Left renal pelvis (tissue), 4 donors: ENCODE data around the gene UGT1A10. TPM values are rescaled to one million over a fixed set of nuclear protein-coding genes. Genes with fewer than 3 reads are reported as not detected.

Source experiments
- DNase-seq, 4 donors: peaks; one replicate each; pipeline ENCODE4 v3.0.0-alpha.2; 2013; ENCODE audit warnings: low read depth in 4 of 4, low spot score in 3 of 4
- polyA plus RNA-seq, 4 donors: library from polyadenylated mRNA; unstranded; fragments of 120-200 nt; gene quantifications; one replicate each; pipeline ENCODE4 v1.2.1, GENCODE V29; 2013; ENCODE audit not compliant: insufficient read length in 4 of 4

UGT1A10 gene
- polyA plus RNA-seq, 4 donors = not detected

GRCh38 chr2:233768076-233768475 lies 131.8 kb downstream of the UGT1A10 start:
- no peak for DNase-seq

GRCh38 chr2:233769260-233769659 lies 133.0 kb downstream of the UGT1A10 start:
- no peak for DNase-seq

DNA sequence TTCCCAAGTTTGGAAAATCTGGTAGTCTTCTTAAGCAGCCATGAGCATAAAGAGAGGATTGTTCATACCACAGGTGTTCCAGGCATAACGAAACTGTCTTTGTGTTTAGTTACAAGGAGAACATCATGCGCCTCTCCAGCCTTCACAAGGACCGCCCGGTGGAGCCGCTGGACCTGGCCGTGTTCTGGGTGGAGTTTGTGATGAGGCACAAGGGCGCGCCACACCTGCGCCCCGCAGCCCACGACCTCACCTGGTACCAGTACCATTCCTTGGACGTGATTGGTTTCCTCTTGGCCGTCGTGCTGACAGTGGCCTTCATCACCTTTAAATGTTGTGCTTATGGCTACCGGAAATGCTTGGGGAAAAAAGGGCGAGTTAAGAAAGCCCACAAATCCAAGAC lies 135.9 kb downstream of the UGT1A10 start:
- DNase-seq = no peak

DNA sequence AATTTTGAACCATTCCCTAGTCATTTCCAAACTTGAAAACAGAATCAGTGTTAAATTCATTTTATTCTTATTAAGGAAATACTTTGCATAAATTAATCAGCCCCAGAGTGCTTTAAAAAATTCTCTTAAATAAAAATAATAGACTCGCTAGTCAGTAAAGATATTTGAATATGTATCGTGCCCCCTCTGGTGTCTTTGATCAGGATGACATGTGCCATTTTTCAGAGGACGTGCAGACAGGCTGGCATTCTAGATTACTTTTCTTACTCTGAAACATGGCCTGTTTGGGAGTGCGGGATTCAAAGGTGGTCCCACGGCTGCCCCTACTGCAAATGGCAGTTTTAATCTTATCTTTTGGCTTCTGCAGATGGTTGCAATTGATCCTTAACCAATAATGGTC lies 136.3 kb downstream of the UGT1A10 start:
- no peak for DNase-seq

- no peak for DNase-seq
Measured at GRCh38 chr2:233773854-233774253, 137.6 kb downstream of the UGT1A10 start.

DNA sequence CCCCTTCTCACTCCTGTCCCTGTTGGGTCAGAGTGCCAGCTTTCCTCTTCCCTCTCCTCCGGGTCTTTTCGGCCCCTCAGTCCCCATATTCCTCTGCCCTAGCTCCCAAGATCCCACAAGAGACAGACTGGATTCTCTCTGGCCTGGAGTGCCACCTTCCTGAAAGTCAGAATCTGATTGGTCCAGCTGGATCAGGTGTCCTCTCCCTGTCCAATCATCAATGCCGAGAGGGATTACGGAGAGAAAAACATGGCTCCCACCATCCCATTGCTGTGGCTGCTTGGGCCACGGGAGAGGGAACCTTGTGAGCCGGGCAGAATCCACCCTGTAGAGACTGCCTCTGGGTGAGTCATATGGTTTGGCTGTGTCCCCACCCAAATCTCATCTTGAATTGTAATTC lies 139.2 kb downstream of the UGT1A10 start:
- DNase-seq = no peak

DNA sequence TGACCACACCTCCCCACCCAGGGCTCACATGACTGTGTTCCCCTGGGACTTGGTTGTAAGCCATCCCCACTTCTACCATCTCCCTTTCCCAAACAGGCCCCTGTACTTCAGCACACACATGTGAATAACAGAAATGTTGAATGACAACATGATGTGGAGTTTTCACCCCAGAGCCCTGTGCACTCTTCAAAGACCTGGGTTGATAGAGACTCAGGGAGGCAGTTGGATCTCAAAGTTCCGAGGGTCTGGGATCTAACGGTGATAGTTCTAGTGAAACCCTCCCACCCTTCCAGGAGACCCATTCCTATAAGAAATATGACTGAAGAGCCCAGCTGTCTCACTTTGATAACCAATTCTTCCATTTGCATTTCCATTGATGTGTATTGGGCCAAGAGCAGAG lies 141.8 kb downstream of the UGT1A10 start, which contains the start of gene MROH2A:
TSS of gene MROH2A (plus strand) at position 301 of the 400 bp plus-strand sequence. CDS start 1,029 bp downstream, outside the sequence.
- DNase-seq = no peak

DNA sequence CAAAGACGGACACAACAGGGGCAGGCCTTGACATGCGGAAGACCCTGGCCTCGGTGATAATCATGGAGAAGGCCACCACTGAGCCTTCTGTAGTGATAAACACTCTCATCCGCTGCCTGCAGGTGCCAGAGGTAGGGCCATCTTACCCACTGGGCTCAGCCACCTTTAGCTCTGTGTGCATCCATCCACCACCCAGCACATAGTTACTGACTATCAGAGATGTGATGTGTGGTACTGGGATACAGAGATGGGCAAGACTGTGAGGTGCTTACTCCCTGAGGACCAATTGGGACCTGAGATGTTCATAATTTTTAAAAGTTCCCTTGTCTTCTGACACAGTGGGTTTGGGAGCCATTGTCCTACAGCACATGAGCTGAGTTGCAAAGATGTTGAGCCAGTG lies 143.5 kb downstream of the UGT1A10 start:
- DNase-seq = no peak

DNA sequence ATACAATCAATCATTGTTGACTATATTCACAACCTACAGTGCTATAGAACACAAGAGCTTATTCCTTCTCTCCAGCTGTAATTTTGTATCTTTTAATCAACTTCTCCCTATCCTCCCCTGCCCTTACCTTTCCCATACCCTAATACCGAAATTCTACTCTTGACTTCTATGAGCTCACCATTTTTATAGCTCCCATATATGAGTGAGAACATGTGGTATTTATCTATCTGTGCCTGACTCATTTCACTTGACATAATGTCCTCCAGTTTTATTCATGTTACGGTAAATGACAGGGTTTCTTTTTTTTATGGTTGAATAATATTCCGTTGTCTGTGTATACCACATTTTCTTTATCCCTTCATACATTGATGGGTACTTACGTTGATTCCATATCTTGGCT lies 144.5 kb downstream of the UGT1A10 start:
- no peak for DNase-seq

DNA sequence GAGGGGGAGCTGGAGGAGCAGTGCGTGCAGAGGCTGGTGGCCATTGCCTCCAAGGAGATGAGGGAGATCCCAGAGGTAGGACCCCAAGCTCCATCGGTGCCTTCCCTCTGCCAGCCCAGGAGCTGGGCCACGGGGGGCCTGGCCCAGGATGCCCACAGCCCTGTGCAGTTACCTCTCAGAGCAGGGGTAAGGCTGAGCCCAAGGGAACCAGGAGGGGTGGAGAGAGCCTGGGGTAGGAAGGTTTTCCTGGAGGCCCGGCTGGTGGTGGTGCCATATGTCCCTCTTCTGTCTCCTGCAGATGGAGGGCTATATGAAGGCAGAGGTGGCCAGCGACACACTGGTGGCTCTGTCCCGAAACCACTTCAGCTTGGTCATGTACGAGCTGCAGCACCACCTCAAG lies 153.3 kb downstream of the UGT1A10 start:
- DNase-seq = no peak

DNA sequence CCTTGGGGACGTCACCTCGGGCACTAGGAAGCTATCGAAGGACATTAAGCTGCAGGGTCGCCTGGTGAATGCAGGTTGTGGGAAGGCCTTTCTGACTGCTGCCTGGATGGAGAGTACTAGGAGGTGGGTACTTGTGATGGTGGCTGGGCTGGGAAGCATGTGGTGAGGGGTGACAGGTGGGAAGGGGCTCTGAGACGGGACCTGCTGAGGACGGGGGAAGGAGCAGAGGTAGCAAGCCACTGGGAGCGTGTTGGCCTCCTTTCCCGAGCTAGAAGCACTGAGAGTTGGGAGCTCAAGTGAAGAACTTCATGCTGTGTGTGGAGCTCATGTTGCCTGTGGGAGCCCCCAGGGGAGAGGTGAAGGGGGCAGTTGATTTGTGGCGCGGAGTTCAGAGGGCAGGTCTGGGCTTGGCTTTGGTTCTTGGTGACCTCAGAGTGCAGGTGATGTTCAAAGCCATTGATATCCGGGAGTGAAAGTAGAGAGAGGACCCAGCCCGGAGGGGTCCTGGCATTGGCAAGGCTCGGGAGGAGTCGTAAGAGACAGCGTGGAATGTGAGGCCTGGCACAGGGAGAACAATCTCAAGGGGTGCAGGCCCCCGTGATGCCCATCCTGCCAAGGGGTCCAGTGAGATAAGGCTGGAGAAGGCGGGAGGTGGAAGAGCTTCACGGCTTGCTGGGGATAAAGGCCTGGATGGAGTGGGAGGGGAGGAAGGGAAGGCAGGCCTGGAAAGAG lies 155.1 kb downstream of the UGT1A10 start:
- DNase-seq = no peak

- DNase-seq = no peak
Measured at GRCh38 chr2:233791883-233792329, 155.7 kb downstream of the UGT1A10 start.

GRCh38 chr2:233792720-233793119 lies 156.5 kb downstream of the UGT1A10 start:
- no peak for DNase-seq

DNA sequence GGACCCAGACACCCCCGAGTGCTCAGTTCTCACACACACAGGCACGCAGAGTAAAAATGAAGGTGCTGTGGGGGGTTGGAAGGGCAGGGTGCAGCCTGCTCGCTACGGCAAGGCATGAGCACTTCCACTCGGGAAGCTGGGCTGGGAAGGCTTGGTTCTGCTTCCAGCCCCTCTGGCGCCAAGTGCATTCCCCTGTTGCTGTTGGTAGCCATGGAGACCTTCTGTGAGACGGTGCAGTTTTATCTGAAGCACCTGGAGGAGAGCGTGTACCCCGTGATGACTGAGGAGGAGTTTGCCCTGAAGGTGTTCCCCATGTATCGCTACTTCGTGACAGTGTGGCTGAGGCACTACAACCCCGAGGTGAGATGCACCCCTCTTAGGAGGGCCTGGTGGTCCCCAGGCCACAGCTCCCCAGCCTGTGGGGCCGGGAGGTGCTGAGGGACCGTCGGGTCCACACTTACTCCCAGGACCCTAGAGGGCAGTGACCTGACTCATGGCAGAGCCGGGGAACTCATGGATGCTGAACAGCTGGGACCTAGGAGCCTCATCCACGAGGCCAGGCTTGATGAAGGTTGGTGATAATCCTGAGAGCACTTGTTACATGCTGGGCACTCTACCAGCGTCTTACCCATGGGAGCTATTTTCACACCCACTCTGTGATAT lies 157.3 kb downstream of the UGT1A10 start:
- no peak for DNase-seq

DNA sequence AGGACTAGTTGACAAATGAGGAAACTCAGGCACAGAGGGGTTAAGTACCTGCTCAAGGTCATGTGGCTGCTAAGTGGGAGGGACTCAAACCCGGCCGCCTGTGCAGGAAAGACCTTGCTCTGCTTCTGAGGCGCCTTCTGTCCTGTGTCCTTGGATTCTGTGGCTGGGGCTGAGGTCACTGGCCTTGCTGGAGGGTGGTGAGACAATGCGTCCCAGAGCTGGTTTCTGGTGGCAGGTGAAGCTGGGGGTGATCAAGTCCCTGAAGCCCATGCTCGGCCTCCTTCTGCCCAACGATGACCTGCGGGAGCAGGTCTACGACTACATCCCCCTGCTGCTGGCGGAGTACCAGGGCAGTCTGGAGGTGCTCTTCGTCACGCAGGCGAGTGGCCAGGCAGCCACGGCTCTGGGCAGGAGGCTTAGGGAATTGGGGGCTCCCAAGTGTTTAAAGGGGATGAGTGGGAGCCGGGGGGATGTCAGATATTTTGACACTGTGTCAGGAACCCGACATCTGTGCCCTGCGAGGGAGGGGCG lies 157.9 kb downstream of the UGT1A10 start:
- no peak for DNase-seq

GRCh38 chr2:233795735-233796171 lies 159.5 kb downstream of the UGT1A10 start:
- no peak for DNase-seq

GRCh38 chr2:233796254-233796653 lies 160.0 kb downstream of the UGT1A10 start:
- DNase-seq = no peak

GRCh38 chr2:233798335-233799086 lies 162.3 kb downstream of the UGT1A10 start:
- no peak for DNase-seq

- no peak for DNase-seq
Measured at GRCh38 chr2:233799087-233799665, 162.9 kb downstream of the UGT1A10 start.

- DNase-seq = no peak
Measured at GRCh38 chr2:233799716-233800115, 163.5 kb downstream of the UGT1A10 start.

GRCh38 chr2:233800208-233800607 lies 164.0 kb downstream of the UGT1A10 start:
- DNase-seq = no peak
